PC-3 (cell line): ENCODE measurements around the gene BORCS8. TPM values are rescaled to one million over a fixed set of nuclear protein-coding genes. Genes with fewer than 3 reads are reported as not detected.

Source experiments
- ATAC-seq: fragments of 200-7000 bp; cut with Tn5 transposase; 2 replicates; pipeline ENCODE4 v1.9.1; 2020; ENCODE audit warnings: mild to moderate bottlenecking, moderate library complexity
- BruUV-seq: library from RNA; stranded (reverse); fragments of 400-500 nt; replicated peaks from 2 replicates; lab custom pipeline; 2021; lab: Mats Ljungman, UMichigan
- CTCF ChIA-PET: fragments of 300-600 bp; sonication (Branson Sonifier 250); formaldehyde crosslinking; loops from one replicate; lab custom pipeline; 2022; ENCODE audit warnings: antibody characterized with exemption; lab: Charles Lee
- POLR2A ChIA-PET: fragments of 300-600 bp; sonication (Branson Sonifier 250); formaldehyde crosslinking; loops from one replicate; lab custom pipeline; 2022; ENCODE audit warnings: antibody characterized with exemption; ENCODE audit not compliant: unreplicated experiment; lab: Charles Lee
- DNase-seq: peaks from one replicate; pipeline ENCODE4 v3.0.0-alpha.2; 2015
- H2AFZ ChIP-seq: fragments of 300-600 bp; sonication (generic); 2 replicates; pipeline ENCODE4 v1.6.0; 2016; ENCODE audit warnings: antibody characterized with exemption, low read length
- H3F3A ChIP-seq: fragments of 300-600 bp; sonication (generic); one replicate; pipeline ENCODE4 v1.6.0; 2017; ENCODE audit warnings: antibody characterized with exemption, low read length, control low read depth, mild to moderate bottlenecking; ENCODE audit not compliant: unreplicated experiment
- H3K27ac ChIP-seq: fragments of 300-600 bp; sonication (generic); 2 replicates; pipeline ENCODE4 v1.5.1; 2016; ENCODE audit warnings: mild to moderate bottlenecking, low read length
- H3K27me3 ChIP-seq: fragments of 300-600 bp; sonication (generic); 2 replicates; pipeline ENCODE4 v1.6.1; 2016; ENCODE audit warnings: low read length, mixed read lengths
- H3K36me3 ChIP-seq: fragments of 300-600 bp; sonication (generic); 2 replicates; pipeline ENCODE4 v1.6.1; 2016; ENCODE audit warnings: low read depth, mixed run types, low read length, mixed read lengths
- H3K4me1 ChIP-seq: fragments of 300-600 bp; sonication (generic); 2 replicates; pipeline ENCODE4 v1.5.1; 2016; ENCODE audit warnings: low read length; ENCODE audit not compliant: insufficient read depth
- H3K4me2 ChIP-seq: fragments of 300-600 bp; sonication (generic); 2 replicates; pipeline ENCODE4 v1.6.0; 2016; ENCODE audit warnings: low read length
- H3K4me3 ChIP-seq: fragments of 300-600 bp; sonication (generic); 2 replicates; pipeline ENCODE4 v1.5.1; 2016; ENCODE audit warnings: mild to moderate bottlenecking, low read length, mixed read lengths
- H3K79me2 ChIP-seq: fragments of 300-600 bp; sonication (generic); 2 replicates; pipeline ENCODE4 v1.6.1; 2017; ENCODE audit warnings: low read length, mixed read lengths
- H3K9ac ChIP-seq: fragments of 300-600 bp; sonication (generic); 2 replicates; pipeline ENCODE4 v1.6.0; 2016; ENCODE audit warnings: mild to moderate bottlenecking, low read length
- H3K9me2 ChIP-seq: fragments of 300-600 bp; sonication (generic); replicated peaks from 2 replicates; pipeline ENCODE4 v1.6.1; 2016; ENCODE audit warnings: mixed run types, low read length, mixed read lengths
- H3K9me3 ChIP-seq: fragments of 300-600 bp; sonication (generic); 2 replicates; pipeline ENCODE4 v1.6.1; 2016; ENCODE audit warnings: low read length, mixed read lengths
- H4K20me1 ChIP-seq: fragments of 300-600 bp; sonication (generic); 2 replicates; pipeline ENCODE4 v1.6.1; 2016; ENCODE audit warnings: low read length, mixed read lengths
- CTCF ChIP-seq: fragments of 300-600 bp; sonication (generic); conservative IDR thresholded peaks from 2 replicates; pipeline ENCODE4 v1.5.1; 2017; ENCODE audit warnings: antibody characterized with exemption, low read depth, mild to moderate bottlenecking, low read length
- EZH2 ChIP-seq: fragments of 300-600 bp; sonication (generic); IDR thresholded peaks from one replicate; pipeline ENCODE4 v1.6.1; 2017; ENCODE audit warnings: antibody characterized with exemption, mild to moderate bottlenecking, low read length; ENCODE audit not compliant: unreplicated experiment
- EZH2phosphoT487 ChIP-seq: fragments of 300-600 bp; sonication (generic); IDR thresholded peaks from 2 replicates; pipeline ENCODE4 v1.6.1; 2018; ENCODE audit warnings: mild to moderate bottlenecking, antibody characterized with exemption, low read length, borderline replicate concordance
- intact Hi-C: fragments of 100-400 bp; cut with micrococcal nuclease; formaldehyde crosslinking; loops from 2 replicates; pipeline ENCODE4 v1.9.0; 2023
- total RNA-seq: library from RNA; depleted of rRNA; stranded (reverse); fragments of >200 nt; gene quantifications from 2 replicates; pipeline ENCODE4 v1.2.3, GENCODE V29; 2014

The BORCS8 gene
- total RNA-seq, 1 experiment from 2014 or later: 33.1 TPM

GRCh38 chr19:19229701-19230100 lies 37.7 kb upstream of the BORCS8 start:
- H3K4me3 ChIP-seq: no peak overlapping the region
- no peaks in the 10 kb centered on the region; the same call in 1 of the 2 replicates for H3K4me1 ChIP-seq
- intact Hi-C loops: no loop called here
- CTCF ChIA-PET: no interaction called here
- ATAC-seq: no peak
- BruUV-seq: no TSS peak
- H3K36me3 ChIP-seq: no peaks in the 10 kb centered on the region
- peaks cover 4% of the 10 kb centered on the region for H3K9me3 ChIP-seq
- no peaks in the 10 kb centered on the region for H4K20me1 ChIP-seq
- no peaks in the 10 kb centered on the region for H3K79me2 ChIP-seq
- H3K27me3 ChIP-seq: 0 out of 2 replicates have a peak, but pooled peaks cover 2% of the 10 kb centered on the region
- no peak overlapping the region for H2AFZ ChIP-seq
- no peak for TF ChIP-seq EZH2
- TF ChIP-seq CTCF: no peak
- no peak for TF ChIP-seq EZH2phosphoT487
- POLR2A ChIA-PET: no interaction called here
- no peak overlapping the region for H3K4me2 ChIP-seq
- no peaks in the 10 kb centered on the region for H3K9me2 ChIP-seq
- H3K9ac ChIP-seq: no peak overlapping the region
- no peak for DNase-seq
- H3F3A ChIP-seq: no peaks in the 10 kb centered on the region
- no peak overlapping the region for H3K27ac ChIP-seq

DNA sequence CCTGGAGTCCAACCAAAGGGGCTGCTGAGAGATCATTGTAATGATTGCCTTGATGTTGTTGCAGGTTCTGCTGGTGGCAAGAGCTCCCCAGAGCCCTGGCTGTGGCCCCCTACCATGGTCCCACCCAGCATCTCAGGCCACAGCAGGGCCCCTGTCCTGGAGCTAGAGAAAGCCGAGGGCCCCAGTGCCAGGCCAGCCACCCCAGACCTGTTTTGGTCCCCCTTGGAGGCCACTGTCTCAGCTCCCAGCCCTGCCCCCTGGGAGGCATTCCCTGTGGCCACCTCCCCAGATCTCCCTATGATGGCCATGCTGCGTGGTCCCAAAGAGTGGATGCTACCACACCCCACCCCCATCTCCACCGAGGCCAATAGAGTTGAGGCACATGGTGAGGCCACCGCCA lies 35.3 kb upstream of the BORCS8 start:
- Histone ChIP-seq H3K27me3 (0 out of 2 replicates have a peak, but pooled peaks cover 4% of the 10 kb centered on the region), H4K20me1 (no peaks in the 10 kb centered on the region), H2AFZ (no peak overlapping the region), H3K9ac (no peak overlapping the region), H3K4me1 (no peaks in the 10 kb centered on the region; the same call in 1 of the 2 replicates), H3K4me2 (no peak overlapping the region), H3K36me3 (no peaks in the 10 kb centered on the region), H3K9me2 (no peaks in the 10 kb centered on the region), H3F3A (no peaks in the 10 kb centered on the region), H3K9me3 (no peaks in the 10 kb centered on the region), H3K79me2 (no peaks in the 10 kb centered on the region), H3K4me3 (no peak overlapping the region), H3K27ac (no peak overlapping the region)
- TF ChIP-seq EZH2 (no peak), EZH2phosphoT487 (no peak), CTCF (no peak)
- no peak for ATAC-seq
- BruUV-seq: no TSS peak
- intact Hi-C loops: no loop called here
- ChIA-PET CTCF (no interaction called here), POLR2A (no interaction called here)
- no peak for DNase-seq

DNA sequence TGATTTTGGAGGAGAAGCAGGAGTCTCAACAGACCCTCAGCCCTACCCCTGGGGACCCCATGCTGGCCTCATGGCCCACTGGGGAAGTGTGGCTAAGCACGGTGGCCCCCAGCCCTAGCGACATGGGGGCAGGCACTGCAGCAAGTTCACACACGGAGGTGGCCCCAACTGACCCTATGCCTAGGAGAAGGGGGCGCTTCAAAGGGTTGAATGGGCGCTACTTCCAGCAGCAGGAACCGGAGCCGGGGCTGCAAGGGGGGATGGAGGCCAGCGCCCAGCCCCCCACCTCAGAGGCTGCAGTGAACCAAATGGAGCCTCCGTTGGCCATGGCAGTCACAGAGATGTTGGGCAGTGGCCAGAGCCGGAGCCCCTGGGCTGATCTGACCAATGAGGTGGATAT lies 34.7 kb upstream of the BORCS8 start:
- Histone ChIP-seq H3K9me3 (no peaks in the 10 kb centered on the region), H3K27ac (no peak overlapping the region), H3K79me2 (no peaks in the 10 kb centered on the region), H3F3A (no peaks in the 10 kb centered on the region), H3K4me2 (no peak overlapping the region), H3K9me2 (no peaks in the 10 kb centered on the region), H3K27me3 (0 out of 2 replicates have a peak, but pooled peaks cover 4% of the 10 kb centered on the region), H3K4me3 (no peak overlapping the region), H3K9ac (no peak overlapping the region), H3K36me3 (no peaks in the 10 kb centered on the region), H2AFZ (no peak overlapping the region), H4K20me1 (no peaks in the 10 kb centered on the region), H3K4me1 (no peaks in the 10 kb centered on the region; the same call in 1 of the 2 replicates)
- no TSS peak for BruUV-seq
- CTCF ChIA-PET: no interaction called here
- intact Hi-C loops: no loop called here
- POLR2A ChIA-PET: no interaction called here
- DNase-seq: no peak
- ATAC-seq: no peak
- TF ChIP-seq CTCF (no peak), EZH2phosphoT487 (no peak), EZH2 (no peak)
